Fibroblast of the aortic adventitia (primary cell): Measurements from ENCODE around the gene ADM2. TPM values are rescaled to one million over a fixed set of nuclear protein-coding genes. Genes with fewer than 3 reads are reported as not detected.
A peak's percentile ranks its signal among the peaks of the same experiment; 100 is the strongest.

ENCODE experiments used
- DNase-seq: peaks from one replicate; pipeline ENCODE4 v3.0.0-alpha.2; 2010; ENCODE audit warnings: low read depth
- H3K4me3 ChIP-seq: 2 replicates; pipeline ENCODE4 v1.5.1; 2011; ENCODE audit warnings: low read depth, mild to moderate bottlenecking, control low read depth, low read length, moderate library complexity
- total RNA-seq: library from RNA; depleted of rRNA; stranded (reverse); fragments of >200 nt; gene quantifications from 2 replicates; pipeline ENCODE4 v1.2.3, GENCODE V29; 2012; ENCODE audit warnings: low replicate concordance
- TF ChIP-seq, protein P1 (sequence below): IDR thresholded peaks from 2 replicates; pipeline ENCODE4 v1.5.1; 2011; ENCODE audit warnings: mild to moderate bottlenecking, low read length, control low read depth, inconsistent platforms; ENCODE audit not compliant: insufficient read depth

The ADM2 gene
- total RNA-seq, 1 donor = 8.0 TPM

DNA sequence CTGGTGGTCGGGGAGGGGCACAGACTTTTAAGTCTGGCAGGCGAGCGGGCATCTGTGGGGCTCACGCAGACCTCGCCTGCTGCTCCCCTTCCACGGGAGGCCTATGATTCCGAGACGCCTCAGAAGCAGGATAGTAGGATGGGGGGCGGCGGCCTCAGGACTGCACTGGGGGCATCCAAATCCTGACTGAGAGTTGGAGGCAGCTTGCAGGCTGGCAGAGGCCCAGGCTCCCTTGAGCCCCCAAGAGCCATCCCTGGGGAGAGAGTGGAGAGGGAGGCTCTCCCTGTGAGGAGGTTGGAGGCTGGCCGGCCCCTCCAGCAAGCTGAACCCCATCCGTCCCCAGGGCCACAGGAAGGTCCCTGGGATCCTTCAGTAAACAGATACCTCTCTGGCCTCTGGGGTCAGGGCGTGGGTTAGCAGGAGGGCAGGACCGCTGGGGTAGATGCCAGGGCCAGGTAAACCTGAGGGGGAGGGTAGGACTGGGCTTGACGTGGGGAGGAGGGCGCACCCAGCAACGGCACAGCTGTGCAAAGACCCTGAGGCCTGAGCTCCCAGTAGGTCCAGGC, 39.8 kb upstream of the ADM2 start:
- TF ChIP-seq, protein P1, sequence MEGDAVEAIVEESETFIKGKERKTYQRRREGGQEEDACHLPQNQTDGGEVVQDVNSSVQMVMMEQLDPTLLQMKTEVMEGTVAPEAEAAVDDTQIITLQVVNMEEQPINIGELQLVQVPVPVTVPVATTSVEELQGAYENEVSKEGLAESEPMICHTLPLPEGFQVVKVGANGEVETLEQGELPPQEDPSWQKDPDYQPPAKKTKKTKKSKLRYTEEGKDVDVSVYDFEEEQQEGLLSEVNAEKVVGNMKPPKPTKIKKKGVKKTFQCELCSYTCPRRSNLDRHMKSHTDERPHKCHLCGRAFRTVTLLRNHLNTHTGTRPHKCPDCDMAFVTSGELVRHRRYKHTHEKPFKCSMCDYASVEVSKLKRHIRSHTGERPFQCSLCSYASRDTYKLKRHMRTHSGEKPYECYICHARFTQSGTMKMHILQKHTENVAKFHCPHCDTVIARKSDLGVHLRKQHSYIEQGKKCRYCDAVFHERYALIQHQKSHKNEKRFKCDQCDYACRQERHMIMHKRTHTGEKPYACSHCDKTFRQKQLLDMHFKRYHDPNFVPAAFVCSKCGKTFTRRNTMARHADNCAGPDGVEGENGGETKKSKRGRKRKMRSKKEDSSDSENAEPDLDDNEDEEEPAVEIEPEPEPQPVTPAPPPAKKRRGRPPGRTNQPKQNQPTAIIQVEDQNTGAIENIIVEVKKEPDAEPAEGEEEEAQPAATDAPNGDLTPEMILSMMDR = no peak
- H3K4me3 ChIP-seq = no peak overlapping the region
- DNase-seq = no peak

GRCh38 chr22:50443197-50443596, 38.1 kb upstream of the ADM2 start:
- no peak for DNase-seq
- TF ChIP-seq, protein P1 = no peak
- no peak overlapping the region for H3K4me3 ChIP-seq

DNA sequence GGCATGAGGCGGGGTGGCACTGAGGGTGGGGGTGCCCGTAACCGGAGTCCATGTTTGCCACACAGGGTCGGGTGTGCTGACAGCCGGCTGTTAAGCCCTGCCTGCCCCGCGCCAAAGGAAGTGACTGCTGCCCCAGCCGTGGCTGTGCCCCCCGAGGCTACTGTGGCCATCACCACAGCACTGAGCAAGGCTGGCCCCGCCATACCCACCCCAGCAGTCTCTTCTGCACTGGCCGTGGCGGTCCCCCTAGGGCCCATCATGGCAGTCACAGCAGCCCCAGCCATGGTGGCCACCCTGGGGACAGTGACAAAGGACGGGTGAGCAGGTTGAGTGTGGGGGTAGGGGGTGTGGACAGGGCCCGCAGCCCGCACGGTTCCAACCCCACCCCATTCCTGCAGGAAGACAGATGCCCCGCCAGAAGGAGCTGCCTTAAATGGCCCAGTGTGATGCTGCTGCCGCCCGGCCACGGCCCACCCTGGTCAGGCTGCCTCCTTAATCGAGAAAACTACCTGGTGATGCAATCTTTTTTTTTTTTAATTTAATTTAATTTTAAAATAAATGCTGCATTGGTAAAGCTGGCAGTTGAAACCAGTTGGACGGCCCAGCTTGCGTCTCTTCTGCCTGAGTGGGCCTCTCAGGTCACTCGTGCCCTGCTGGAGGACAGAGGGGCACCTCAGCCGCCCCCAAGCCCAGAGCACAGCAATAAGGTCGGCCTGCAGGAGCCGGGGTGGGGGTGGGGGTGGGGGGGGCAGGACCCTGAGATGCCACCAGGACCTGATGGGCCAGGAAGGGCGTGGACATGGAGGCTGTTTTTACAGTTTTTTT, 37.3 kb upstream of the ADM2 start:
- TF ChIP-seq, protein P1 = no peak
- H3K4me3 ChIP-seq = no peak overlapping the region
- no peak for DNase-seq

GRCh38 chr22:50444663-50445062, 36.7 kb upstream of the ADM2 start:
- peak; percentile 78 for DNase-seq
- TF ChIP-seq, protein P1 = no peak
- no peak overlapping the region for H3K4me3 ChIP-seq

DNA sequence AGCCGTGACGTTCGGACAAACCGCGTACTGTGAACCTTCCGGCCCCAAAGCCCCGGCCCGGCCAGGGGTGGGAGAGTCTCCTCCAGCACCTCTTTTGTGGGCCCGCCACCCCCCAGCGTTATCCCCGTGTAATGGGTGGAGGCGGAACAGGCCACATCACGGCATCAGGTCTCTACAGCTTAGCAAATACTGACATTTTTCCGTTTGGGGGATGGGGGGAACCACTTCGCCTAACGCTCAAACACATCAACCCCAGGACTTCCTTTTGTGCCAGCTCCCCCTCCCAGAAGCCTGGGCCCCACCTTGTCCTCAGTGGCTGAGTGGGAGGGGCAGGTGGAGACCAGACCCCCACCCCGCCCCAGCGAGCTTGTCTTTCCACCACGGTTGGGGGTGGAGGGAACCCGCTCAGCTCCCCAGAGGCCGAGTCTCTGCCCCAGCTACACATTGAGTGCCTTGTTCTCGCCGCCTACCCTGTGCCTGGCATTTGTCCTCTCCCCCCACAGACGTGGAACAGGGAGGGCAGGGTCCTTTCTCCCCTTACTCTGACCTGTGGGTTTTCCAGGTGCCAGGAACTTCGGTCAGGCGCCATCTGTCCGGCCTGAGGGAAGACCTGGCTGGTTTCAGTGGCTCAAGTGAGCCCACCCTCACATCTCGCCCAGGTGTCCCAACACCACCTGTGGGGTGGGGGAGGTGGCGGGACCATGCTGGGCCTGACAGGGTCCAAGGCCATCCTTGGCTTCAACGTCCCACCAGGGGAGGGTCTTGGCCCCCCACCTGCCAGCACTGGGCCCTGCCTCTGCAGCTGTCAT, 36.1 kb upstream of the ADM2 start:
- TF ChIP-seq, protein P1 = no peak
- no peak overlapping the region for H3K4me3 ChIP-seq
- no peak for DNase-seq

GRCh38 chr22:50445880-50446707, 35.2 kb upstream of the ADM2 start:
- TF ChIP-seq, protein P1 = no peak
- H3K4me3 ChIP-seq = no peak overlapping the region
- DNase-seq = peak; percentile 14
